HepG2 (cell line): ENCODE data around the gene IL3RA. TPM values are rescaled to one million over a fixed set of nuclear protein-coding genes. Genes with fewer than 3 reads are reported as not detected.

Experiments
- ATAC-seq: fragments of 200-7000 bp; cut with Tn5 transposase; 3 replicates; pipeline ENCODE4 v1.9.1; 2020; ENCODE audit warnings: mild to moderate bottlenecking, moderate library complexity
- BruUV-seq: library from RNA; stranded (reverse); fragments of 400-500 nt; replicated peaks from 2 replicates; lab custom pipeline; 2021; lab: Mats Ljungman, UMichigan
- CTCF ChIA-PET: fragments of 300-600 bp; formaldehyde crosslinking; extraction: SDS; loops from one replicate; lab custom pipeline; 2021; ENCODE audit warnings: low total read pairs, inconsistent platforms, low intra/inter-chr PET ratio; lab: Yijun Ruan, JAX
- POLR2A ChIA-PET: fragments of 350-600 bp; sonication (Branson Sonifier 250); formaldehyde crosslinking; loops from one replicate; lab custom pipeline; 2020; ENCODE audit warnings: antibody characterized with exemption, inconsistent platforms; lab: Yijun Ruan, JAX
- DNase-seq: peaks from one replicate; pipeline ENCODE4 v3.0.0-alpha.2; 2015; ENCODE audit warnings: low spot score
- FAIRE-seq: peaks from 3 replicates; lab custom pipeline; 2011; peaks lifted over from hg19 to GRCh38; lab: Jason Lieb, UNC
- H2AFZ ChIP-seq: one replicate; pipeline ENCODE4 v1.6.1; 2011; ENCODE audit warnings: low read length, inconsistent platforms
- H3K27ac ChIP-seq: fragments of 300-600 bp; 3 replicates; pipeline ENCODE4 v1.8.0; 2011; ENCODE audit warnings: mixed run types, mild to moderate bottlenecking, mixed read lengths, low read length, inconsistent platforms; ENCODE audit not compliant: insufficient read depth; ENCODE audit errors: extremely low read length
- H3K27me3 ChIP-seq, 2 experiments: fragments of 200-600 bp in 1 of 2; 2 replicates in 1 of 2; 3 replicates in 1 of 2; pipeline versions ENCODE4 v1.6.0 to v1.8.0; 2011; ENCODE audit warnings: low read length in 2 of 2, mild to moderate bottlenecking in 2 of 2, moderate library complexity in 2 of 2, inconsistent platforms in 1 of 2; ENCODE audit not compliant: insufficient read depth in 2 of 2, control insufficient read depth in 1 of 2
- H3K36me3 ChIP-seq, 2 experiments: fragments of 200-600 bp in 1 of 2; replicated peaks in 1 of 2; 2 replicates in 1 of 2; 3 replicates in 1 of 2; pipeline versions ENCODE4 v1.5.1 to v1.8.0; 2011; ENCODE audit warnings: low read length in 2 of 2, inconsistent platforms in 1 of 2; ENCODE audit not compliant: insufficient read depth in 2 of 2, control insufficient read depth in 1 of 2
- H3K4me1 ChIP-seq: 2 replicates; pipeline ENCODE4 v1.5.1; 2012; ENCODE audit warnings: low read length, inconsistent platforms; ENCODE audit not compliant: insufficient read depth
- H3K4me2 ChIP-seq: 2 replicates; pipeline ENCODE4 v1.6.0; 2011; ENCODE audit warnings: low read depth, low read length, inconsistent platforms
- H3K4me3 ChIP-seq, 3 experiments: fragments of 200-600 bp in 1 of 3; sonication (generic), shearing (Covaris generic) in 1 of 3; replicated peaks in 1 of 3; 2 replicates each; pipeline ENCODE4 v1.5.1; 2011 to 2016; ENCODE audit warnings: low read length in 3 of 3, inconsistent platforms in 2 of 3, low read depth in 2 of 3, mild to moderate bottlenecking in 2 of 3, control low read depth in 1 of 3, mixed read lengths in 1 of 3; ENCODE audit not compliant: insufficient read depth in 1 of 3
- H3K79me2 ChIP-seq: one replicate; pipeline ENCODE4 v1.6.1; 2011; ENCODE audit warnings: low read length, inconsistent platforms; ENCODE audit not compliant: insufficient read depth
- H3K9ac ChIP-seq: 2 replicates; pipeline ENCODE4 v1.6.0; 2011; ENCODE audit warnings: mild to moderate bottlenecking, low read depth, low read length, inconsistent platforms; ENCODE audit not compliant: insufficient read depth
- H3K9me3 ChIP-seq: 2 replicates; pipeline ENCODE4 v1.5.1; 2012; ENCODE audit warnings: mild to moderate bottlenecking, low read length
- H4K20me1 ChIP-seq: 2 replicates; pipeline ENCODE4 v1.6.0; 2011; ENCODE audit warnings: inconsistent platforms, mild to moderate bottlenecking, low read length, moderate library complexity; ENCODE audit not compliant: insufficient read depth
- AGO2 ChIP-seq: fragments of 200-400 bp; formaldehyde crosslinking; optimal IDR thresholded peaks from 2 replicates; pipeline ENCODE3; 2017; ENCODE audit warnings: mild to moderate bottlenecking, low read depth, low read length, moderate library complexity
- GATAD2A ChIP-seq: IDR thresholded peaks from 2 replicates; pipeline ENCODE4 v1.6.1; 2016
- HNRNPL ChIP-seq: fragments of 200-400 bp; formaldehyde crosslinking; IDR thresholded peaks from 2 replicates; pipeline ENCODE4 v1.6.1; 2017; ENCODE audit warnings: mild to moderate bottlenecking, low read depth, low read length
- HNRNPLL ChIP-seq: fragments of 200-400 bp; formaldehyde crosslinking; IDR thresholded peaks from 2 replicates; pipeline ENCODE4 v1.6.1; 2017; ENCODE audit warnings: mild to moderate bottlenecking, low read depth, low read length; ENCODE audit not compliant: poor library complexity, severe bottlenecking
- POLR2A ChIP-seq, 2 experiments: IDR thresholded peaks; 2 replicates each; pipeline ENCODE4 v1.6.1; 2011; ENCODE audit warnings: low read depth in 2 of 2, low read length in 2 of 2, mild to moderate bottlenecking in 1 of 2, moderate library complexity in 1 of 2; ENCODE audit not compliant: insufficient read depth in 1 of 2
- POLR2AphosphoS2 ChIP-seq: IDR thresholded peaks from 2 replicates; pipeline ENCODE4 v1.6.1; 2011; ENCODE audit warnings: low read depth, low read length, improper control_type of control experiment
- POLR2G ChIP-seq: fragments of 200-400 bp; formaldehyde crosslinking; IDR thresholded peaks from 2 replicates; pipeline ENCODE4 v1.6.1; 2018; ENCODE audit warnings: mild to moderate bottlenecking, low read depth, low read length, moderate library complexity
- SP140L ChIP-seq: sonication (generic); formaldehyde crosslinking; IDR thresholded peaks from 2 replicates; pipeline ENCODE4 v1.4.0; 2020; ENCODE audit warnings: missing genetic modification reagents, borderline replicate concordance
- SP2 ChIP-seq: sonication (generic); formaldehyde crosslinking; IDR thresholded peaks from 2 replicates; pipeline ENCODE4 v1.5.1; 2020; ENCODE audit warnings: mild to moderate bottlenecking, missing genetic modification reagents
- STAT6 ChIP-seq: sonication (generic); formaldehyde crosslinking; IDR thresholded peaks from 2 replicates; pipeline ENCODE4 v1.4.0; 2020; ENCODE audit warnings: missing genetic modification reagents, mild to moderate bottlenecking, borderline replicate concordance
- UBTF ChIP-seq: sonication (generic); formaldehyde crosslinking; IDR thresholded peaks from 2 replicates; pipeline ENCODE4 v1.4.0; 2020; ENCODE audit warnings: mild to moderate bottlenecking, missing genetic modification reagents
- ZNF7 ChIP-seq: IDR thresholded peaks from 2 replicates; pipeline ENCODE4 v1.6.1; 2016; ENCODE audit warnings: missing biosample characterization, missing genetic modification reagents
- WGBS: methylation state at CpG from one replicate; pipeline ENCODE4 v1.1.6; 2017; ENCODE audit warnings: low lambda C conversion rate; 5-methylcytosine and 5-hydroxymethylcytosine counted together
- in situ Hi-C: cut with HindIII; loops from 2 replicates; pipeline ENCODE4 v1.10.0; 2017; ENCODE audit warnings: low pct_unique_long_range_greater_than_20kb; ENCODE audit not compliant: extremely low pct_ligation_motif_present
- intact Hi-C: fragments of 100-400 bp; cut with micrococcal nuclease; formaldehyde crosslinking; loops from one replicate; pipeline ENCODE4 v1.10.0; 2022; ENCODE audit not compliant: unreplicated experiment
- polyA plus RNA-seq, 8 experiments: library from polyadenylated mRNA; depleted of rRNA in 3 of 8; stranded (reverse) in 7 of 8; unstranded in 1 of 8; fragments of >200 nt; fragmentation: Illumina TruSeq in 4 of 8; extraction: Trizol in 4 of 8; gene quantifications; 2 replicates each; pipeline versions ENCODE4 v1.2.1 to v1.2.3, GENCODE V29; 2011 to 2016; ENCODE audit warnings: low read depth in 4 of 8, missing spikeins in 1 of 8, mixed read lengths in 1 of 8; ENCODE audit not compliant: insufficient read depth in 1 of 8
- total RNA-seq, 5 experiments: library from RNA; depleted of rRNA; stranded (reverse); fragments of >200 nt; fragmentation: Illumina TruSeq; extraction: Trizol; gene quantifications; 2 replicates each; pipeline ENCODE4 v1.2.3, GENCODE V29; 2016; ENCODE audit warnings: low read depth in 1 of 5

The IL3RA gene
- total and polyA plus RNA-seq, 2 of the 13 experiments (the other 11 are each of a cell fraction or from before 2014, with no cell fraction given) = not detected

DNA sequence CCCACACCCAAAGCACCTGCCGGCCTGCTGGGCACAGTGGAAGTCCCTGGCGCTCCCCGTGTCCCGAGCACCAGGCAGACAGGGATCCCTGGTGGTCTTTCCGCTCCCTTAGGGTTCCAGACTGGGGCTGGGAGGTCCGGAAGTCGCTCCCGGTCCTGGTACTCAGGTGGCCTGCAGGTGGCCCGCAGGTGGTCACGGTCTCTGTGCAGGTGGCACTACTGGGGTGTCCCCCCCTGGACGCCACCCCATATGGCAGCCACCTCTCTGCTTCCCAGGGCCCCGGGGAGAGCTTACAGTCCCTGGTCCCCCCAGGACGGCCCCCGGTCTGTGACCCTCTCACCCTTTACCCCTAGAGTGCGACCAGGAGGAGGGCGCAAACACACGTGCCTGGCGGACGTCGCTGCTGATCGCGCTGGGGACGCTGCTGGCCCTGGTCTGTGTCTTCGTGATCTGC is 41.7 kb downstream of the IL3RA start:
- WGBS = 75% methylated on average over 14 of the region's 24 CpGs
- in situ Hi-C loops (no loop called here), intact Hi-C loops (no loop called here)
- DNase-seq (no peak), ATAC-seq (peak; percentile 45), FAIRE-seq (no peak)
- H3K79me2 ChIP-seq = no peaks in the 10 kb centered on the region
- H3K4me2 ChIP-seq = no peak overlapping the region
- ChIA-PET POLR2A (no interaction called here), CTCF (no interaction called here)
- 0 out of 2 replicates have a peak, but pooled peaks cover 10% of the 10 kb centered on the region for H4K20me1 ChIP-seq
- H3K9ac ChIP-seq = no peak overlapping the region
- TF ChIP-seq UBTF = no peak
- peak; percentile 71 for TF ChIP-seq AGO2
- TF ChIP-seq POLR2AphosphoS2 = peak; percentile 77; the same call in 1 of the 2 replicates
- no peak for TF ChIP-seq SP2
- H3K9me3 ChIP-seq = no peaks in the 10 kb centered on the region
- H3K27ac ChIP-seq = no peak overlapping the region
- peaks cover 21% of the 10 kb centered on the region for H3K4me1 ChIP-seq
- H3K4me3 ChIP-seq = no peak overlapping the region
- no TSS peak for BruUV-seq
- H2AFZ ChIP-seq = no peak overlapping the region
- H3K36me3 ChIP-seq = no peaks in the 10 kb centered on the region
- no peaks in the 10 kb centered on the region for H3K27me3 ChIP-seq

- peaks cover 25% of the 10 kb centered on the region for H3K4me1 ChIP-seq
- H3K27me3 ChIP-seq = no peaks in the 10 kb centered on the region
- H4K20me1 ChIP-seq = peaks cover 19% of the 10 kb centered on the region
- peak in 1 of 2 experiments; percentile 28; a peak in 1 of 4 replicates for TF ChIP-seq POLR2A (IDR thresholded peaks at IDR 0.05; ENCODE audit: insufficient read depth in 1 of 2, low read depth in 2 of 2, low read length in 2 of 2)
- TF ChIP-seq HNRNPL = 0 out of 2 replicates have a peak, but pooled peaks have one; percentile 13
- TF ChIP-seq STAT6 (CRISPR knock-in tag) = no peak
- TF ChIP-seq POLR2G = peak; percentile 69; the same call in 1 of the 2 replicates
- TF ChIP-seq GATAD2A = no peak
- TF ChIP-seq HNRNPLL = peak; percentile 20
- TF ChIP-seq ZNF7 (CRISPR knock-in tag) = no peak
- no peak for TF ChIP-seq SP140L
These were observed 44.2 kb downstream of the IL3RA start for GRCh38 chrX:1380672-1381233.

More at GRCh38 chrX:1380672-1381233, 44.2 kb downstream of the IL3RA start:
- DNase-seq (no peak), ATAC-seq (peak; percentile 13), FAIRE-seq (no peak)
- WGBS = 49% methylated on average over 8 of the region's 20 CpGs
- Histone ChIP-seq H3K36me3 (peaks cover 3 to 12% of the 10 kb centered on the region in 2 experiments; a peak in 4 of 5 replicates), H2AFZ (no peak overlapping the region), H3K4me2 (peak overlapping the region; percentile 53), H3K9me3 (no peaks in the 10 kb centered on the region), H3K9ac (no peak overlapping the region), H3K27ac (no peak overlapping the region), H3K79me2 (no peaks in the 10 kb centered on the region), H3K4me3 (no peak overlapping the region)
- POLR2A ChIA-PET = no interaction called here
- intact Hi-C loops (no loop called here), in situ Hi-C loops (no loop called here)
- CTCF ChIA-PET = no interaction called here
- BruUV-seq = no TSS peak
